PC-9 (cell line): Measurements from ENCODE around the gene ADAMTS12. TPM values are rescaled to one million over a fixed set of nuclear protein-coding genes. Genes with fewer than 3 reads are reported as not detected.

ENCODE experiments used
- Bru-seq: library from RNA; stranded (reverse); fragments of 400-500 nt; gene quantifications from one replicate; lab custom pipeline; 2021; lab: Mats Ljungman, UMichigan
- BruChase-seq, 2 experiments: library from RNA; stranded (reverse); fragments of 400-500 nt; gene quantifications; one replicate each; lab custom pipeline; 2021; lab: Mats Ljungman, UMichigan
- BruUV-seq: library from RNA; stranded (reverse); fragments of 400-500 nt; replicated peaks from 2 replicates; lab custom pipeline; 2021; lab: Mats Ljungman, UMichigan
- CTCF ChIA-PET: fragments of 300-600 bp; sonication (Branson Sonifier 250); formaldehyde crosslinking; loops from one replicate; lab custom pipeline; 2022; ENCODE audit warnings: antibody characterized with exemption; lab: Charles Lee
- POLR2A ChIA-PET: fragments of 300-600 bp; sonication (Branson Sonifier 250); formaldehyde crosslinking; loops from one replicate; lab custom pipeline; 2022; ENCODE audit warnings: antibody characterized with exemption; ENCODE audit not compliant: unreplicated experiment; lab: Charles Lee
- DNase-seq, 2 experiments: peaks; one replicate each; pipeline versions ENCODE4 v3.0.0 to v3.0.0-alpha.2; 2015 to 2022; ENCODE audit warnings: mixed read lengths in 1 of 2
- H2AFZ ChIP-seq: fragments of 200-600 bp; sonication (generic); 2 replicates; pipeline ENCODE4 v1.8.1; 2017; ENCODE audit warnings: antibody characterized with exemption
- H3F3A ChIP-seq: fragments of 200-600 bp; sonication (generic); 2 replicates; pipeline ENCODE4 v1.8.1; 2017; ENCODE audit warnings: antibody characterized with exemption, mild to moderate bottlenecking, low read depth; ENCODE audit not compliant: insufficient read depth
- H3K27ac ChIP-seq: fragments of 200-600 bp; sonication (generic); 2 replicates; pipeline ENCODE4 v1.6.1; 2016; ENCODE audit warnings: mixed run types
- H3K27me3 ChIP-seq: fragments of 200-600 bp; sonication (generic); 2 replicates; pipeline ENCODE4 v1.6.1; 2016; ENCODE audit warnings: low read depth, mixed run types; ENCODE audit not compliant: insufficient read depth
- H3K36me3 ChIP-seq: fragments of 200-600 bp; sonication (generic); 2 replicates; pipeline ENCODE4 v1.6.1; 2016; ENCODE audit warnings: low read depth, mixed run types
- H3K4me1 ChIP-seq: fragments of 200-600 bp; sonication (generic); replicated peaks from 2 replicates; pipeline ENCODE4 v1.6.1; 2016; ENCODE audit warnings: mixed run types; ENCODE audit not compliant: insufficient read depth
- H3K4me2 ChIP-seq: fragments of 200-600 bp; sonication (generic); 2 replicates; pipeline ENCODE4 v1.6.1; 2017; ENCODE audit warnings: mixed run types
- H3K4me3 ChIP-seq: fragments of 200-600 bp; sonication (generic); 2 replicates; pipeline ENCODE4 v1.6.1; 2016; ENCODE audit warnings: mixed run types
- H3K79me2 ChIP-seq: fragments of 200-600 bp; sonication (generic); 2 replicates; pipeline ENCODE4 v1.6.1; 2017; ENCODE audit warnings: low read depth, mixed run types
- H3K9me2 ChIP-seq: fragments of 200-600 bp; sonication (generic); 2 replicates; pipeline ENCODE4 v1.8.1; 2017; ENCODE audit warnings: mild to moderate bottlenecking; ENCODE audit not compliant: insufficient read depth
- H3K9me3 ChIP-seq: fragments of 200-600 bp; sonication (generic); 2 replicates; pipeline ENCODE4 v1.8.1; 2016; ENCODE audit warnings: low read depth; ENCODE audit not compliant: insufficient read depth
- H4K20me1 ChIP-seq: fragments of 200-600 bp; sonication (generic); 2 replicates; pipeline ENCODE4 v1.8.1; 2017; ENCODE audit not compliant: insufficient read depth
- CTCF ChIP-seq: fragments of 200-600 bp; sonication (generic); conservative IDR thresholded peaks from 2 replicates; pipeline ENCODE4 v1.6.1; 2017; ENCODE audit warnings: mixed run types, antibody characterized with exemption, mild to moderate bottlenecking, moderate library complexity
- EZH2 ChIP-seq: fragments of 200-600 bp; sonication (generic); IDR thresholded peaks from 2 replicates; pipeline ENCODE4 v1.8.0; 2017; ENCODE audit warnings: antibody characterized with exemption, low read depth
- intact Hi-C: fragments of 100-400 bp; cut with micrococcal nuclease; formaldehyde crosslinking; loops from one replicate; pipeline ENCODE4 v1.10.0; 2022; ENCODE audit not compliant: unreplicated experiment
- long read RNA-seq: library from polyadenylated mRNA; stranded (forward); transcript quantifications from one replicate; pipeline ENCODE4 v2.0.0, GENCODE V29; 2022
- total RNA-seq: library from RNA; stranded (reverse); gene quantifications from 2 replicates; pipeline ENCODE4 v1.2.3, GENCODE V29; 2021

ADAMTS12 gene
- total RNA-seq, result 71.1 and 103 TPM in 2 replicates
- percentile 98 among the genes with signal in this experiment for Bru-seq, nascent RNA
- BruChase-seq, experiment 1, labeled RNA remaining after a 2-hour chase, result percentile 95 among the genes with signal in this experiment
- percentile 88 among the genes with signal in this experiment for BruChase-seq, experiment 2, labeled RNA remaining after a 6-hour chase
- long read RNA-seq, full-length matches to known transcripts, result 5 of 26 reads
- long read RNA-seq, partial matches to known transcripts, result 2 of 26 reads
- long read RNA-seq, other reads (novel, unspliced or antisense), result 19 of 26 reads

GRCh38 chr5:33891788-33892619, at the start of gene ADAMTS12:
TSS of gene ADAMTS12 (minus strand) at chr5:33891990. CDS start at chr5:33891856, 134 bp downstream.
- DNase-seq, result peak; percentile 68 to 87
- intact Hi-C loops, result loop anchor here (1.0 to 10.0 kb wide), 8 partner anchors 33 to 1033 kb away; partner anchors contain the start of genes DNAJC21 and TARS1
- Histone ChIP-seq H3K4me2 (peak within 1 kb of the TSS; percentile 92), H3K27me3 (no peaks in the 10 kb centered on the region), H3K36me3 (no peaks in the 10 kb centered on the region), H2AFZ (peak within 1 kb of the TSS; percentile 77), H3K4me3 (peak within 1 kb of the TSS; percentile 67), H3F3A (peaks cover 44% of the 10 kb centered on the region), H3K4me1 (peaks cover 77% of the 10 kb centered on the region), H4K20me1 (peaks cover 4% of the 10 kb centered on the region; the same call in 1 of the 2 replicates), H3K79me2 (peaks cover 46% of the 10 kb centered on the region), H3K27ac (peak within 1 kb of the TSS; percentile 75), H3K9me3 (no peaks in the 10 kb centered on the region), H3K9me2 (no peaks in the 10 kb centered on the region)
- TF ChIP-seq EZH2, result no peak
- no peak; the same call in 1 of the 2 replicates for TF ChIP-seq CTCF
- ChIA-PET POLR2A (interaction anchor here (0.7 to 2.1 kb wide), 5 partner anchors 11 to 1037 kb away, joined by 3 to 35 read pairs (median 4); partner anchors contain the start of gene TARS1), CTCF (interaction anchor here (0.6 to 1.3 kb wide), 9 partner anchors 32 to 303 kb away, joined by 3 to 10 read pairs (median 4); partner anchors contain the start of gene AMACR)
- BruUV-seq, result no TSS peak

GRCh38 chr5:33941090-33941489, 49.3 kb upstream of the ADAMTS12 start:
- H3K79me2 ChIP-seq, result no peaks in the 10 kb centered on the region
- H3K27ac ChIP-seq, result no peak overlapping the region
- no TSS peak for BruUV-seq
- H2AFZ ChIP-seq, result no peak overlapping the region
- no peaks in the 10 kb centered on the region for H3K9me3 ChIP-seq
- no peak overlapping the region for H3K4me3 ChIP-seq
- H4K20me1 ChIP-seq, result no peaks in the 10 kb centered on the region
- no peak for DNase-seq
- ChIA-PET POLR2A (no interaction called here), CTCF (interaction anchor here (0.6 kb wide), 1 partner anchor 181 kb away, joined by 3 read pairs; no protein-coding TSS in a partner anchor)
- intact Hi-C loops, result no loop called here
- no peaks in the 10 kb centered on the region for H3F3A ChIP-seq
- no peaks in the 10 kb centered on the region for H3K27me3 ChIP-seq
- no peaks in the 10 kb centered on the region for H3K9me2 ChIP-seq
- no peak overlapping the region for H3K4me2 ChIP-seq
- TF ChIP-seq CTCF (no peak), EZH2 (no peak)
- H3K36me3 ChIP-seq, result no peaks in the 10 kb centered on the region
- H3K4me1 ChIP-seq, result no peaks in the 10 kb centered on the region; the same call in 1 of the 2 replicates
